GM21515 (cell line): ENCODE results near the gene OBI1.

Source experiments
- ATAC-seq: cut with Tn5 transposase; IDR thresholded peaks from one replicate; pipeline ENCODE4 v1.9.1; 2021; ENCODE audit not compliant: unreplicated experiment

OBI1 gene

GRCh38 chr13:78658630-78659449 lies at the start of gene OBI1:
OBI1 (minus strand) TSS chr13:78659155; CDS start chr13:78659120, 35 bp downstream.
- peak; percentile 89 for ATAC-seq

GRCh38 chr13:78701383-78701782 lies 42.4 kb upstream of the OBI1 start:
- no peak for ATAC-seq

- no peak for ATAC-seq
Measured at GRCh38 chr13:78700121-78700910, 41.4 kb upstream of the OBI1 start.

GRCh38 chr13:78689011-78689410 lies 30.1 kb upstream of the OBI1 start:
- no peak for ATAC-seq

GRCh38 chr13:78686461-78686860 lies 27.5 kb upstream of the OBI1 start:
- no peak for ATAC-seq

GRCh38 chr13:78680576-78681350 lies 21.8 kb upstream of the OBI1 start:
- ATAC-seq, result no peak

- no peak for ATAC-seq
Measured at GRCh38 chr13:78680115-78680561, 21.2 kb upstream of the OBI1 start.

GRCh38 chr13:78679329-78679728 lies 20.4 kb upstream of the OBI1 start:
- ATAC-seq, result no peak

GRCh38 chr13:78675112-78675511 lies 16.2 kb upstream of the OBI1 start:
- no peak for ATAC-seq

- no peak for ATAC-seq
Measured at GRCh38 chr13:78674638-78675037, 15.7 kb upstream of the OBI1 start.

- ATAC-seq, result no peak
Measured at GRCh38 chr13:78662467-78662866, 3.5 kb upstream of the OBI1 start.

GRCh38 chr13:78660495-78660857 lies 1.5 kb upstream of the OBI1 start:
- ATAC-seq, result no peak

GRCh38 chr13:78659732-78660494 lies 958 bp upstream of the OBI1 start:
- ATAC-seq, result no peak

GRCh38 chr13:78659450-78659730 lies 435 bp upstream of the OBI1 start:
- ATAC-seq, result no peak

- peak; percentile 34 for ATAC-seq
Measured at GRCh38 chr13:78657699-78658629, 991 bp downstream of the OBI1 start.

- ATAC-seq, result no peak
Measured at GRCh38 chr13:78655906-78656305, 3.0 kb downstream of the OBI1 start.

GRCh38 chr13:78655007-78655406 lies 3.9 kb downstream of the OBI1 start:
- no peak for ATAC-seq

- ATAC-seq, result no peak
Measured at GRCh38 chr13:78652651-78653050, 6.3 kb downstream of the OBI1 start.

- no peak for ATAC-seq
Measured at GRCh38 chr13:78650717-78651083, 8.3 kb downstream of the OBI1 start.
